Endothelial cell of umbilical vein (primary cell): ENCODE data around the gene TIAM1.

Experiments used
- CTCF ChIP-seq, 2 donors: IDR thresholded peaks; 1 replicate in 1 of 2; 2 replicates in 1 of 2; pipeline ENCODE4 v1.5.1; 2011; ENCODE audit warnings: low read length in 2 of 2, mild to moderate bottlenecking in 2 of 2, moderate library complexity in 2 of 2, control low read depth in 1 of 2, inconsistent platforms in 1 of 2, low read depth in 1 of 2; ENCODE audit not compliant: insufficient read depth in 1 of 2; ENCODE audit errors: extremely low read depth in 1 of 2
- EZH2 ChIP-seq: IDR thresholded peaks from 2 replicates; pipeline ENCODE4 v1.6.1; 2012; ENCODE audit warnings: borderline replicate concordance, low read depth, mild to moderate bottlenecking, moderate library complexity, low read length, inconsistent platforms; ENCODE audit not compliant: severe bottlenecking
- FOS ChIP-seq: IDR thresholded peaks from 2 replicates; pipeline ENCODE4 v1.6.1; 2011; ENCODE audit warnings: mild to moderate bottlenecking, low read length, moderate library complexity, borderline replicate concordance; ENCODE audit not compliant: insufficient read depth
- GATA2 ChIP-seq: IDR thresholded peaks from 2 replicates; pipeline ENCODE4 v1.7.0; 2011; ENCODE audit warnings: low read depth, mild to moderate bottlenecking, moderate library complexity, mixed read lengths, low read length; ENCODE audit not compliant: insufficient read length, insufficient read depth
- JUN ChIP-seq: IDR thresholded peaks from 2 replicates; pipeline ENCODE4 v1.6.1; 2011; ENCODE audit warnings: borderline replicate concordance, low read depth; ENCODE audit not compliant: insufficient read length, insufficient read depth
- POLR2A ChIP-seq: IDR thresholded peaks from 2 replicates; pipeline ENCODE4 v1.6.1; 2012; ENCODE audit warnings: low read depth, mild to moderate bottlenecking, control low read depth, low read length

GRCh38 chr21:31111093-31111492 lies 233.0 kb downstream of the TIAM1 start:
- TF ChIP-seq CTCF (IDR thresholded peaks at IDR 0.05; ENCODE audit: extremely low read depth in 1 of 2, insufficient read depth in 1 of 2, low read depth in 1 of 2, low read length in 2 of 2) (no peak), FOS (no peak), JUN (no peak), GATA2 (no peak), EZH2 (no peak), POLR2A (no peak)
